HG02571 (cell line): Measurements from ENCODE around the gene MT1H.
"Not testable (repeated sequence)": the region's sequence is repeated elsewhere in the genome, so short reads cannot be mapped to it uniquely, and the experiment has no call there.

Source experiments
- ATAC-seq: cut with Tn5 transposase; IDR thresholded peaks from one replicate; pipeline ENCODE4 v1.9.1; 2021; ENCODE audit warnings: mild to moderate bottlenecking, moderate library complexity; ENCODE audit not compliant: unreplicated experiment

Gene MT1H

GRCh38 chr16:56717532-56717931, 47.9 kb downstream of the MT1H start:
- ATAC-seq: not testable (repeated sequence)
